ENCODE data around the gene CRABP2.

The CRABP2 gene
- 0.26 to 0.48 reads per million in 2 donors for total RNA-seq

DNA sequence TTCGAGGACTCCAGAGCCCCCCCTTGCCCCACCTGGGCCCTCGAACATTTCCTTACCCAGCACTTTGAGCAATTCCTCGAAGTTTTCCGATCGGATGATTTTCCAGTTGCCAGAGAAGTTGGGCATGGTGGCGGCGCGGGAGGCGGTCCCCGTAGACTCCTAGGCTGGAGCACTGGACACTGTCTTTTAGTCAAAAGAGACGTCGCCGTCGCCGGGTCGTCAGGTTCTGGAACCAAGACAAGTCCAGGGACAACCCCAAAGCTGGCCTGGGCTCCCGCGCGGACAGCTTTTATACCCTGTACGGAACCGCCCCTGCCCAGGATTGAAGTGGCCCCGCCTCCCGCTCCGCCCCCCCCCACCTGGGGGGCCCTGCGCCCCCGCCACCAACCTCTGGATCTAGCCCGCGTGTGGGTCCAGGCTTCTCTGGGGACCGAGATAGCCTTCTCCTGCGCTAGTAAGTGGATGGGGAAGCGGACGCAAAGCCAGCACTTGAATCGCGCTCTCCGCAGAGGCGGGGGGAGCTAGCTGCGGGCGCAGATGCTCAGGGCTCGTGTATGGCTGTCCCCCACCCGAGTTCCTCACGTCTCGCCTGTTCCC, at the start of gene CRABP2:
TSS of gene CRABP2 (minus strand) at position 263 of the 597 bp plus-strand sequence. CDS start at position 126, 137 bp downstream.
- no peak for DNase-seq

DNA sequence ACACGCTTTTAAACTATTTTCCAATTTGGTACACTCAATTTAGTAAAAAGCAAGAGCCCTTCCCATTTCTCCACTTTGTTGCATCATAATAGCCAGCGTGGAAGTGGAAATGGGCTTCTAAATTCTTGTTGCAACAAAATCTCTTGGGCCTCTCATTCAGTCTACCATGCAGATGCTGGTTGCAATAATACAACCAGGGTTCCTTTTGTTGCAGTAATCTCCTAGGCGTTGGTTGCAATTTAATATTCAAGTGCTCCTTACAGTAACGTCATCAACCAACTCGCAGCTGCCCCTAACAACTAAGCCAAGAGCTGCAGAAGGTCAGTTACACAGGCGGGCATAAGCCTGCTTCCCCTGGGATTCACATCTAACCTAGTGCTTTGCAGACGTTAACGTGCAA, 48.8 kb upstream of the CRABP2 start:
- DNase-seq, result no peak

DNA sequence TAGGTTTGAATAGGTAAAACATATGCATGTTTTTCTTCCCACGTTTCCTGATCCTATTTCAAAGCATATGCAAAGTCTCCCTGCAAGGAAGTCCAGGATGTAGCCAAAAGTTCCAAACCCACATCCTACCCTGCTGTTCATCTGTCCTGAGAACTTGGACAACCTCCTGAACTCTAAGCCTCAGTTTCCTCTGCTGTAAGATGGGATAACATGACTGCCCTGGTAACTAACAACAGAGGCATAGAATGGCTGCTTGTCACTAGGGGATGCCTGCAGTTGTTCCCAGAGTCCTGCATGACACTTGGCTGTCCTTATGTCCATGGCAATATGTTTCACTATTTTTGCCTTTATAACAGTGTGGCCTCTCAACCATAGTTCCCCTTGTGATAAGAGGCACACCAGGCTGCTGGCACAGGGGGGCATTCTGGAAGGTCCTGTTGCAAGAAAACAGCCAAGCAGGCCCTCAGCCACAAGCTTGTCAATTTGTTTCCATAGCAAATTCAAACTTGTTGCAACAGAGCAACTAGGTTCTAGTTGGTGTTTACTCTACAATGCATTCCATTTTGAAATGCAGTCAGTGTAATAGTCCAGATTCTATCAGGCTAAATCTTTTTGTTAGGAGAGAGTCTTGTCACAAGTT, 47.6 kb upstream of the CRABP2 start:
- no peak for DNase-seq

DNA sequence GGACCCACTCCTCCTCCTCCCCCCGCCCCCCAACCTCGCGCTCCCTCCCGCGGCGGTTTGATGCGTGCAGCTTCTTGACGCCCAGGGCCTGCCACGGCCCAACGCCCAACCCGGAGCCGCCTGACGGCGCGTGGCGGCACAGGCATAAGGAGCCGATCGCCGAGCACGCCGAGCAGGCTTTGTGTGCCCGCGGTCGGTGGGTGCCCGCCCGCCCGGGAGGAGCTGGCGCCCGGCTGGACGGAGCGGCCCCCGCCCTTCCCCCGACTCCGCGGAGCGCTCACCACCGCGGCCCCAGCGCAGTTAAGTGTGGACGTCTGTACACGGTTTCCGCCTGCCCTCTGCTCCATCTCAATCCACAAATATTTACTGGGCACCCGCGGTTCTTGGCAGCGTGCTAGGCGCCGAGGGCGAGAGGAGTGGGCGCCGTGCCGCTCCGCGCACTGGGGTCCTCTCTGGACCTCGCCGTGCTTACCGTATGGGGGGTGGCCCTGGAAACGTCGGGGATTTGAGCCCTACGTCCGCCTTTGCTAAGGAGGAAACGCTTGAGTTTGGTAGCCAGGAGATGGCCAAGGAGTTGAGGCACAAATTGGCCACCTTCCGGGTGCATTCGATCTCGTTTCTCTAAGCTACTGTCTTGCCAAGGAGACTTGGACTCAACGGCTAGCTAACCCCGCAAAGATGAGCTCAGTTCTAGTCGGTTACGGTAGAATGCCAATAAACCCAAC, 46.5 kb upstream of the CRABP2 start:
- DNase-seq, result peak; percentile 98

DNA sequence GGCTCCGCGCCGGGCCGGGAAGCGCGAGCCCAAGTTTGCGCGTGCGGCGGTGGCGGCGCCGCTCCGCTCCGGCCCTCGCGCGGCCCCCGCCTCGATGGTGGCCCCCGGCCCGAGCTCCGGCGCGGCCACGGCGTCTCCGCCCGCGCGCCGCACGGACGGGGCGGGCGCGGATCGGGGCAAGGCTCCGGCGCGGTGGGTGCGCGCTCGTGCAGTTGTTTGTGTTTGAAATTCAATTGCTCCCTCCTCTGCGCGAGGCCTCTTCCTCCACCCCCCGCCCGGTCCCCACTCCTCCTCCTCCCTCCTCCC, 46.0 kb upstream of the CRABP2 start, which contains the start of gene HDGF:
TSS of gene HDGF (minus strand) at position 225 of the 306 bp plus-strand sequence. CDS start 246 bp downstream, outside the sequence.
- no peak for DNase-seq

DNA sequence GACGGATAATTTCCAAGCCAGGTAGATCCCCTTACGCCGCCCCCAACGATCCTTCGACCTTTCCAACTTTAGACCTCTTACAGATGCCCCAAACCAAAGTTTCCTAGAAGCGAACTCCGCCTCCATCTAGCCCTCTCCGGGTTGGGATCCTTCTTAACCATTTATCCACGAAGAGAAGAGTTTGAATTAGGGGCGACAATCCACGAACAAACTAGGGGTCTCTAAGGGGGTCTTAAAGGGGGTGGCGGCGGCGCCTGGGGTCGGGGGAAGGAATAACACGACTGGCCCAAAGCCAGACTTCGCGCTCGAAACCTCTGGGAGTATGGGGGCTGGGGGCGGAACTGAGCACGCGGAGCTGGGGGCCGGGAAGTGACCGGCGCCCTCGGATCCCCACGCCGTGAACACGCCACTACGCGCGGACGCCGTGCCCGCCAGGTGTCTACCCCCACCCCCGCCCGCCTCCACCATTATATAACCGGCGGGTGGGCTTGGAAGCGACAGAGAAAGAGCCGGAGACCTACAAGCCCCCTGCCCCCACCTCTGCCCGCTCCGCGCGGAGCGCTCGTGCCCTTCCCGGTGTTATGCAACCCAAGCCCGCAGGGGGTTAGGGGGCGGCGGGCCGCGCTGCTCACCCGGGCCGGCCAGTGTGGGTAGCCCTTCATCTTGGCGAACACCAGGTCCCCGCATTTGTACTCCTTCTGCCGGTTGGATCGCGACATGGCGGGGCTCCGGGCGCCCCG, 45.5 kb upstream of the CRABP2 start:
- DNase-seq, result peak; percentile 29

DNA sequence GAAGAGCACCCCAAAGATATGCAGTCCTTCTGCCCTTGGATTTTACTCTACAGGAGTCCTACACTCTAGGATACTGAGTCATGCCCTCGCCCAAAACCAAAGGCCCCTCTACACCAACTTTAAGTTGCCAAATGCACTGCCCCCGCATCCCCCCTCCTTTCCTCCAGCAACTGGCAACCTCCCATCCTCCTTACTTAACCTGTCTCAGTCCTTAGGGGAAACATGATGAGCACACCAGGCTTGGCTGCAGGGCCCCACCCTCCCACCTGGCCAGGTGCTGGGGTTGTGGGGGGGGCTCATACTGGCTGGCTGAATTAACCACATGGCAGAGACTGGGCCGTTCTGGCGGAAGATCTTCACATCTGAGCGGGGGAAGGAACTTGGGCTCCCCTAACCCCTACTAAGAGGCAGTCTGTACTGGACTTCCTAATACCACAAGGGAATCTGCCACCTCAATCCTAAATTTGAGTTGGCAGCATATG, 44.8 kb upstream of the CRABP2 start:
- DNase-seq, result no peak

DNA sequence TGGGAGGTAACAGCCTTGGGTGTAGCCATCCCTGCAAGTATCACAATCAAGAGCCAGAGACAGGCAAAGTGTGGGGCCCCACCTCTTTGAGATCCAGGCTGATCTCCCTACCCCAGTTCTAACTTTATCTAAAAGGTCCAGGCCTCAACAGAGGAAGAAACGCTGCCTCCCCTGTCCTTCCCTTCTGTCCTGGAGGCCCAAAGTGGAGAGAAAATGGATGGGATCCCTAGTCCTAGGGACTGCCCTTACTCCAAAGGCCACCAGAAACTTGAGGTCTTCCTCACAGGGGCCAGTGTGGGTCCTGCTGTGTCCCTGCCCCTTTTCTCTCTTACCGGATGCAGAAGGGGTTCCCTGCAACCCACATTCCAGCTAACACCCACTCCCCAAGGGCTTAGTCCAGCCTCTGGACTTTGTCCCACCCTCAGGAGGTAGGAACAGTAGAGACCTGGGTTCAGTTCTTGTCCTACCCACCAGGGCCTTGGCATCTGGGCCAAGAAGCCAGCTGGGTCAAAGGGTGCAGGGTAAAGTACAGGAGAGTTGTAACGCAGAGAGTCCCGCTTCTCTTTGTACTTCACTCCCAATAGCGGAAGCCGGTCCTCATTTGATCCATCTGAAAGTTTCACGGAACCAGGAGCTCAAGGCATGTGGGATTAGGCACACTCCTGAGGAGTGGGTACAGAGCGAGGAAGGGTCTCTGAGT, 44.2 kb upstream of the CRABP2 start:
- no peak for DNase-seq

DNA sequence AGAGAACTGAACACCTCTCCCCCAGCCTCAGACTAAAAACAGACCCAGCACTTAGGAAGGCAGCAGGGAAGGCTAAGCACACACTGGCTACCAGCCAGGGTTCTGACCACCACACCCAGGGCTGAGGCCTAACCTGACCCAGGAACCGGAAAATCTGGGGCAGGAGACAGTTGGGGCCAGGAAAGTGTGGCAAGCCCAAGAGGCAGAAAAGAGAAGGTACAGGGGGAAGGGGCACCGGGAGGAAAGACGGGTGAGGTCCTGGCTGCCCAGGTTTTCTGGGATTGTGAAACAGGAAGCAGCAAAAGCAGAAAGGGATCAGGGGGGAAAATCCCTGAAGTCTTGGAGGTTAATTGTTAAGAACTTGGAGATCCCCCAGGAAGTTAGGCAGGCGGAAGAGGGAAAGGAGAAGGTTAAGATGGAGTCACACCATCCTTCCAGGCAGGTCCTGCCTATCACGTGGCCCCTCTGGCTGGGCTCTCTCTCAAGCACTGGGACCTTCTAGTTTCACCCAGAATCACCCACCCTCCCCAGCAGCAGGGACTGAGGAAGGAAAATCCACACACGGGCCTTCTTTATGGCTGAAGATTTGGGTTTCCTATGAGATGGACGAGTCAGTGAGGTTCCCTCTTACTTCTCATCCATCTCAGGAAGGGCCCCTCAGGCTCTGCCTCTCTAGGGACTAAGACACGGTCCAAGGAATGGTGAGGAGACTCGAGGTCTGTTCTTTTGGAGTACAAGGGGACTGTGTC, 43.5 kb upstream of the CRABP2 start:
- DNase-seq, result no peak

DNA sequence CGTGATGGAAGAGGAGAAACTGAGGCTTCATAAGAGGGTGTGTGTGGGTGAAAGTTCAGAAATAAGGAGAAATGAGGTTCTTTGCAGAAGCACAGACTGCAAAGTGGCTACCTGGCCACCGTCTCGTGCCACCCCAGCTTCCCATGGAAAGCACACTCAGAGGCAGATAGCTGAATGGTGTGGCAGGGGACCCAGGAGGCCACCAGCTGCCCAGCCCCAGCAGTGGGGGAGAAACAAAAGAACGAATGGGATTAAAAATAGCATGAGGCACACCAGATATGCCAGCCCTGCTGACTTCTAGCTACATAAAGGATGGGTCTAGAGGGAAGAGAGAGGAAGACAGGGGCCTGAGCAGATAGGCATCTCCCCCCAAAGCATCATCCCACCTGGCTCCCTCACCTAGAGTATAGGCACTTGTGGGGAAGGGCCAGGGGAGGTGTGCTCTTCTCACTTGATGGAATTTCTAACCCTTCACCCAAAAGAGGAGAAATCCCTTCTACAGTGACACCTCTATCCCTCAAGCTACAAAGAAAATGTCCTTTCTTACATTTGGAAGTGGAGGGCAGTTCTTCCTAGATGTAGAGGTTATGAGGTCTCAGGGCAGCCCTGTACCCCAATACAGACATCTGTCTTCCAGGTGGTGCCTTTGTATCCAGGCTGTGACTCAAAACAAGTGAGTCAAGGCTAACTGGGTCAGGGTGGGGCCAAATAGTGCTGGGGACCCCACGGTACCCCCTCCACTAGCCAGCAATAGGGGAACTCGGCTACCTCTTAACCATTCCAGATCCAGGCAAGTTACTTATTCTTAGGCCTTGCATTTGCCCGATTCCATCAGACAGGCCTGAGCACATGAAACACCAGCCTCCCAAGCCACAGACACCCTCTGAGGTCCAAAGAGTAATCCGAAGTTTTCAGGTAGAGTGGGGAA, 42.6 kb upstream of the CRABP2 start:
- no peak for DNase-seq

DNA sequence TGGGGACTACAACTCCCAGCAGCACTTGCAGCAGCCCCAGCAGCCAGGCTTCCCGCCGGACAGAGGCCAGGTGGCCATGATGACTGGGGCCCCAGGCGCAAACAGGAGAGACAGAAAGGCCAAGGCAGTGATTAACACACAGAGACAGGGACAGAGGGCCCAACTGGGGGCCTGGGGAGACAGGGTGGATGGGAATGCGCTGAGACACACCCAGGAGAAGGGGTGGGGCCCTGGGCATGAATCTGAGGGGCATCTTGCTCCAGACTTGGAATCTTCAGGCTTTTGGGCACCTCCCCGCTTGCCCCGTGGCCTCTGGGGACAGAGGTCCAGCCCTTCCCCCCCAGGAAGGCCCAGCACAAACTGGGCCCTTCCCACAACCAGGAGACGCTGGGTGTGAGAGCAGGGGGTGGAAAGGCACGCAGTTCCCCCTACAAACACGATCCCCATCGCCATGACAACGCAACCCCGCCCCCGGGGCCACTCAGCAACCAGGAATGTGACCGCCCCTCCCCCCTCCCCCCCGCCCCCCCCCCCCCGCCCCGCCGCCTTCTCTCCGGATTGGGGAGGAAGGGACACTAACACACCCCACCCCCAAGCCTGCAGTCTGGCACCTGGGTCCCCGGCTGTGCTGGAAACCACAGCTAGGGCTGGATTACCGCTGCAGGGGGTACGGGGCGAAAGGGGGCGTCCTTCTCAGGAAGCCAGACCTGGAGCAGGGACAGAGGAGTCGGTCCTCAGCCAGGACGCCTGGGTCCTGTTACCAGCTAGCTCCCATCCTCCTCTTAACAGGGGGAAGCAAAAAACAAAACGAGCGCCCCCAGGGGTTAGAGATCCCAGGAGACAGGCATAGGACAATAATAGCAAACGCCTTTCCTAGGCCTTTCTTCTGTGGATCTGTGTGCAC, 41.6 kb upstream of the CRABP2 start:
- DNase-seq, result peak; percentile 65

DNA sequence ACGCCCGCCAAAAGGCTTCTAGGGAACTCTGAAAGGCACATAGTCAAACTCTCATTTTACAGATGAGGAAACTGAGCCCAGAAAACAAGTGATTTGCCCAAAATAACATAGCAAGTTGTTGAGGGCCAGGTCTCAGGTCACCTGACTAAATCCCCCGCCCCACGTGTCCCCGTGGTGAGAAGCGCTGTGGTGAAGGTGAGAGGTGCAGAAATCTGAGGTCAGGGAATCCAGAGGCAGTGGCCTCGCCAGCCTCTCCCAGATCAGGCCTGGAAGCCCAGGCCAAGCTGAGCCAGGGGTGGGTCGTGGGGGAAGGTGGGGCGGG, 41.0 kb upstream of the CRABP2 start:
- peak; percentile 29 for DNase-seq

DNA sequence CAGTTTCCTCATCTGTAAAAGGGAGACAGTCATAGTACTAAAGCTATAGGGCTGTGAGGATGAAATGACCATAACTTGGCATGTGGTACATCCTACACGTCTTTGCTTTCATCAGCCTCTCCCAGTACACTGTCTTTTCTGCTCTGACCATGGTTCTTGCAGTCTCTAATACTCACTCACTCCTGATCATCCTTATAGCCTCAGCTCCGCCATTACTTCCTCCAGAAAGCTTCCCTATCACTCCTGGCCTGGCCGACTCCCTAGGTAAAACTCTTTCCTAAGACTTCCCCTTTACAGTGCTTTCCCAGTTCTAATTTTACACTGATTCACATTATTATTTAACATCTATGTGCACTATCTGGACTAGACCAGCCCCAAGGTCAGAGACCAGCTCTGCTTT, 40.5 kb upstream of the CRABP2 start:
- no peak for DNase-seq

DNA sequence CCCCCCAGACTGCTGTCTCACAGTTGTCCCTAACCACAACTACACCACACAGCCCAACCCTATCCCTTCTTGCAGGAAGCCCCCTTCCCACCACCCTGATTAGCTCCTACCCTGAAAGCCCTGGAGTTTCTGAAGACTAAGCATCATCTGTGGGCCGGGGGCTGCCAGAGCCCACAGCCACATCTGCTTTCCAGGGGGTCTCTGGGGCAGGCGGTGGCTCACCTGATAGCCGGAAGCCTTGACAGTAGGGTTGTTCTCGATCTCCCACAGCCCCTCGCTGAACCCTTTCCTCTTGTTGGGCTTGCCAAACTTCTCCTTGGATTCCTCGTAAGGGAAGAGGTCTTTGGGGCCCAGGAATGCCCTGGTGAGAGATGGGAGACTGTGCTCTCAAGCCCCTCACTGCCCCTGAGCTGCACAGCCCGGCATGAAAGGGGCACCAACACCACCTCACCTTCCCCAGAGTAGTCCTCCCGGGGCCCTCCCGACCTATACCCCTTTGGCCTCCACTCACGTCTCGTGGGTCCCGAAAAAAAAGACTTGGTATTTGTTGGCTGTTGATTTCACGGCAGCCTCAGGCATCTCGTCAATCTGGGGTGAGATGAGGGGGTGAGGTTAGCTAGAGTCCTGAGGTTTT, 39.5 kb upstream of the CRABP2 start:
- no peak for DNase-seq

DNA sequence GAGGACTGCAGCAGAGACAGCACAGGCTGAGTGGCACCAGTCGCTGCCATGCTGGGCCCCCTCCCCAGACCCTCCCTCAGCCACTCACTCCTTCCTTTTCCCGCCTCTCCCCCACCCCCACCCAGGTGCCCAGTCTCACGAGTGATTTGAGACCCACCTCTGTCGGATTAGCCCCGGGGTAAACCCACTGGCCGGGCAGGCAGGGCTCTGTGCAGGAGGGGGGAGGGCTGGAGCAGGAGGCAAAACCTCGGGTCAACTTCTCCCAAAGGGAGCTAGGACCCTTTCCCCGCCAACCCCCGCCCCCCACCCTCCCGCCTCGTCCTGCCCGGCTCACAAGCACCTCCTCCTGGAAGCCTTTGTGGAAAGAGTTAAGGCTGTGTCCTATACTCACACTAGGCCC, 39.0 kb upstream of the CRABP2 start:
- DNase-seq, result no peak

DNA sequence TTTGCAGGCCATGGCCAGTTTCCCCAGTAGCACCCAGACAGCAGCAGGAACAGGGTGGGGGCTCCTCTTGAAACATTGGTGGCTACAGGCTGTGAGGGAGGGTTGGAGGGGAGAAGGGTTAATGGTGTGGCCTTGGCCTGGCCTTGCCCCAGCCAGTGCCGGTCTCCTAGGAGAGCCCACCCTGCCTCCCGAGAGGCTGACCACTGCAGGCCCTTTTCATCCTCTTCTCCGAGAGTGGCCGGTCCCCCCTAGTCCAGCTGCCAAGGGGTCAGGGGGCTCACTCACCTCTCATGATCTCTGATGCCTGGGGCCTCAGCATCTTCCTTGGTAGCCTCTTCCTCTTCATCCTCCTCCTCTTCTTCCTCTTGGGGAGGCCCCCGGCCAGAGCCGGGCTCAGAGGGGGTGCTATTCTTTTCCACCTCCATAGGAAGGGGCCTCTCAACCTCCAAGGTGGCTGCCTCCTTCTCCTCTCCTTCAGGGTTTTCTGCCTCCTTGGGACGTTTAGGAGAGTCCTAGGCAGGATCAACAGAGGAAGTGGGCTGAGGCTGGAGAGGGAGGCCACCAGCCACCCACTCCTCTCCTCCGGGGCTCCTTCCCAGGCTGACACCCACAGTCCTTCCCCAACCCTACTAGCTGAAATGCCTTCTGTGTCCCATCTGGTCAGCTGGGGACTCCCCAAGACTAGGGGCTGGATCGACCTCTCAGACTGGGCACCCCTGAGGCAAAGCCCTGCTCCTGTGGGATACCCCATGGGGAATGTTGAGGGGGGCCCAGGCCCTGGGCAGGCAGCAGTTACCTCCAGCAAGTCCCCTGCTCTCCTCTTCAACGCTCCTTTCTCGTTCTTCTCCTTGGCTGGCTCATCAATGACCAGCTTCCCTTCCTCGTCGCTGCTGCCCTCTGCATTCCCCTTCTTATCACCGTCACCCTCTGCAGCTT, 38.3 kb upstream of the CRABP2 start:
- DNase-seq, result no peak

DNA sequence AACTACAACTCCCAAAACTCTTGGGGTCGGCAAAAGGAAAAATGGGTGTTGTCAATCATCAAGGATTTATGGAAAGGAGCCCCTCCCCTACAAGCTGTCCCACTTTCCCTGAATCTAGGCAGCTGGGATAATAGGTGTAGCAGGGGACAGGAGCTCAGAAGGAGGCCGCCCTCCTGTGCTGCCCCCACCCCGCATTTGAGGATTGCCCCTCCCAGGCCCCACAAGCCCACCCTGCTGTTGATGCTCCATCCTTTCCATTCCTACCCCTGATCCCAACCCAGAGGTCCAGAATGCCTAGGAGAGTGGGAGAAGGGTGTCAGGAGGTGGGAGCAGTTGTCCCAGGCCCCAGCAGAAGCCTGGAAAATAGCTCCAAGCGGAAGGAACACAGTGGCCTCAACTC, 37.4 kb upstream of the CRABP2 start:
- no peak for DNase-seq

DNA sequence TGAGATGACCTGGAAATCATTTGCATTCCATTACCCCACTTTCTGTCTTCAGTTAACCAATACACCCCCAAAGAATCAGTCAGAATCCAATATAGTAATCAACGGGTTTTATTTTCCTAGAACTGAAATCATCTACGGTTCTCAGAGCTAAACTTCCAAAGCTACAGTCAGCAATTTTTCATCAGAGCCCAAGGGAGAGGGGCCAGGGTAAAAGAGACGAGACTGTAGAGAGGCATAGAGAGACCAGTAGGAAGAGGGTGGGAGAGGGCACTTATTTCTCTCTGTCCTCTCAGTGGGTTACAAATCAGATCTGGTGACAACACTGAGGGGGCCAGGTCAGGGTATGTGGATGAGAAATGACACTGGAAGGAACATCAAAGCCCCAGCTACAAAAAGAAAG, 36.6 kb upstream of the CRABP2 start:
- DNase-seq, result no peak

All from activated gamma-delta T cell (primary cell).